Epithelial cell of proximal tubule (primary cell): Measurements from ENCODE around the gene FYN. TPM values are rescaled to one million over a fixed set of nuclear protein-coding genes. Genes with fewer than 3 reads are reported as not detected.

Experiments used
- DNase-seq: peaks from one replicate; pipeline ENCODE4 v3.0.0-alpha.2; 2011; ENCODE audit warnings: low read depth
- H3K4me3 ChIP-seq: 2 replicates; pipeline ENCODE4 v1.5.1; 2011; ENCODE audit warnings: low read depth, mild to moderate bottlenecking, low read length
- total RNA-seq: library from RNA; depleted of rRNA; stranded (reverse); fragments of >200 nt; gene quantifications from 2 replicates; pipeline ENCODE4 v1.2.3, GENCODE V29; 2015
- TF ChIP-seq, protein P1 (sequence below): conservative IDR thresholded peaks from 2 replicates; pipeline ENCODE4 v1.5.1; 2012; ENCODE audit warnings: low read depth, mild to moderate bottlenecking, low read length

FYN gene
- total RNA-seq, 1 donor from 2014 or later: 55.4 TPM

DNA sequence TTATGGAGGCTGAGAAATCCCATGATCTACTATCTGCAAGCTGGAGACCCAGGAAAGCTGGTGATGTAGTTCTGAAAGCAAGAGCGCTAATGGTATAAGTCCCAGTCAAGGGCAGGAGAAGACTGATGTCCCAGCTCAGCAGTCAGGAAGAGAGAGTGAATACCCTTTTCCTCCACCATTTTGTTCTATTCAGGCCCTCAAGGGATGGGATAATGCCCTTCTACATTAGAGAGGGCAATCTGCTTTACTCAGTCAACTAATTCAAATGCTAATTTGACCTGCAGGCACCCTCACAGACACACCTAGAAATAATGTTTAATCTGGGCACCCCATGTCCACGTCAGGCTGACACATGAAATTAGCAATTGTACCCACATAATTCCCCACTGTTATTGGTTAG lies 10.8 kb upstream of the FYN start:
- no peak overlapping the region for H3K4me3 ChIP-seq
- no peak for DNase-seq
- TF ChIP-seq, protein P1, sequence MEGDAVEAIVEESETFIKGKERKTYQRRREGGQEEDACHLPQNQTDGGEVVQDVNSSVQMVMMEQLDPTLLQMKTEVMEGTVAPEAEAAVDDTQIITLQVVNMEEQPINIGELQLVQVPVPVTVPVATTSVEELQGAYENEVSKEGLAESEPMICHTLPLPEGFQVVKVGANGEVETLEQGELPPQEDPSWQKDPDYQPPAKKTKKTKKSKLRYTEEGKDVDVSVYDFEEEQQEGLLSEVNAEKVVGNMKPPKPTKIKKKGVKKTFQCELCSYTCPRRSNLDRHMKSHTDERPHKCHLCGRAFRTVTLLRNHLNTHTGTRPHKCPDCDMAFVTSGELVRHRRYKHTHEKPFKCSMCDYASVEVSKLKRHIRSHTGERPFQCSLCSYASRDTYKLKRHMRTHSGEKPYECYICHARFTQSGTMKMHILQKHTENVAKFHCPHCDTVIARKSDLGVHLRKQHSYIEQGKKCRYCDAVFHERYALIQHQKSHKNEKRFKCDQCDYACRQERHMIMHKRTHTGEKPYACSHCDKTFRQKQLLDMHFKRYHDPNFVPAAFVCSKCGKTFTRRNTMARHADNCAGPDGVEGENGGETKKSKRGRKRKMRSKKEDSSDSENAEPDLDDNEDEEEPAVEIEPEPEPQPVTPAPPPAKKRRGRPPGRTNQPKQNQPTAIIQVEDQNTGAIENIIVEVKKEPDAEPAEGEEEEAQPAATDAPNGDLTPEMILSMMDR: no peak

DNA sequence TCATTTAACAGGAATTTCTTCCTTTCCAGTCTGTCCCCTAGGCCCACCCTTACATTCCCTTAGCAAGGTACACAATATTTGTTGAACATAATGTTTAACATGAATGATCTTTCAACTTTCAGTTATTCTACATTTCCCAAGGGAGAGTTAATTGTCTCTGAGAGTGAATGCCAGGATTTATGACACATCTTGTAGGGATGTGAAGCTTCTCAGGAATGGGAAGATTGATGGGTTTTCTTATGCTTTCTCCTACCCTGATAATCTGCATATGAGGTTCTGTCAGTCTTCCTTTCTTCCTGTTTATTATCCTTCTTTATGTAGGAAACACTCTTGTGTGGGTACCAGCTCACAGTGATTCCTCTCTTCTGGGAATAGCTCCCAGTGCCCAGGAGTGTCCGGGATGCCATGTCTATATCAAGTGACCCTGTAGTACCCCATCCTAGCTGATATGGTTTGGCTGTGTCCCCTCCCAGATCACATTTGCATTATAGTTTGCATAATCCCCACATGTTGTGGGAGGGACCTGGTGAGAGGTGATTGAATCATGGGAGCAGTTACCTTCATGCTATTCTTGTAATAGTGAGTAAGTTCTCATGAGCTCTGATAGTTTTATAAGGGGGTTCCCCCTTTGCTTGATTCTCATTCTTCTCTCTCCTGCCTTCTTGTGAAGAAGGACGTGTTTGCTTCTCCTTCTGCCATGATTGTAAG lies 7.1 kb upstream of the FYN start:
- TF ChIP-seq, protein P1: no peak
- H3K4me3 ChIP-seq: no peak overlapping the region
- DNase-seq: peak; percentile 27

DNA sequence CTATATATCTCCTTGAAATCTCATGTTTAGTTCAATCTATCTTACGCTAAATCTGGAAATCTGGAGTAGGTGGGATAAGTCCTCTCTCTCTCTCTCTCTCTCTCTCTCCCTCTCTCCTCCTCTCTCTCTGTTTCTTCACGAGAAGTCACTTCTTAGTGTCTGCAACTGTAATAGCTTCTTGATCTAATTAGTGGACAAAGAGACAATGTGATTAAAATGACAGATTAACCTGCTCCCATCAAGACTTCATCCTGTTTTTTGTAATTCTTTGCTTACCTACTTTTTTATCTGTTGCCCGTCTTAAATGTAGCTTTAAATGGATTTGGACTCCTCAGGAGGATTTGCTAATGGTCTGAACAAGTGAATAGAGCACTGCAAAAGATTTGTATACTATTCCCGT lies 2.5 kb upstream of the FYN start:
- DNase-seq: no peak
- TF ChIP-seq, protein P1: no peak

DNA sequence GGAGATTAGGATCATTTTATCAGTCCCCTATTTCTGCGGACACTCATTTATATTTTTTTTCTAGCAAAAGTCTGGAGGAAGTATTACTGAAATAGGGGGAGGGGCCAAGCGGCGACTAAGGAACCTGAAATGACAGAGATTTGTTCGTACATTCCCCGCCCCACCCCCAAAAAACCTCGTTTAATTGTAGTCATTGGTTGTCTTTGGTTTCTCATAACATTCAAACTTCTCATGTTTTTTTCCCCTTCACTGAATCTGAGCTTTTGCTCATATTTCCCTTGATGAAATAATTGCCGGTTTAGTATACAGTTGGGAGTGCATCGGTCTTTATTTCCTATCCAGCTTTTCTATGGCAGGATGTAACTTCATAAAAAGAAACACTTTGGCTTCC lies 768 bp upstream of the FYN start:
- H3K4me3 ChIP-seq: peak overlapping the region; percentile 64
- DNase-seq: no peak

More for the DNA sequence above, 2.5 kb upstream of the FYN start:
- H3K4me3 ChIP-seq: no peak overlapping the region

DNA sequence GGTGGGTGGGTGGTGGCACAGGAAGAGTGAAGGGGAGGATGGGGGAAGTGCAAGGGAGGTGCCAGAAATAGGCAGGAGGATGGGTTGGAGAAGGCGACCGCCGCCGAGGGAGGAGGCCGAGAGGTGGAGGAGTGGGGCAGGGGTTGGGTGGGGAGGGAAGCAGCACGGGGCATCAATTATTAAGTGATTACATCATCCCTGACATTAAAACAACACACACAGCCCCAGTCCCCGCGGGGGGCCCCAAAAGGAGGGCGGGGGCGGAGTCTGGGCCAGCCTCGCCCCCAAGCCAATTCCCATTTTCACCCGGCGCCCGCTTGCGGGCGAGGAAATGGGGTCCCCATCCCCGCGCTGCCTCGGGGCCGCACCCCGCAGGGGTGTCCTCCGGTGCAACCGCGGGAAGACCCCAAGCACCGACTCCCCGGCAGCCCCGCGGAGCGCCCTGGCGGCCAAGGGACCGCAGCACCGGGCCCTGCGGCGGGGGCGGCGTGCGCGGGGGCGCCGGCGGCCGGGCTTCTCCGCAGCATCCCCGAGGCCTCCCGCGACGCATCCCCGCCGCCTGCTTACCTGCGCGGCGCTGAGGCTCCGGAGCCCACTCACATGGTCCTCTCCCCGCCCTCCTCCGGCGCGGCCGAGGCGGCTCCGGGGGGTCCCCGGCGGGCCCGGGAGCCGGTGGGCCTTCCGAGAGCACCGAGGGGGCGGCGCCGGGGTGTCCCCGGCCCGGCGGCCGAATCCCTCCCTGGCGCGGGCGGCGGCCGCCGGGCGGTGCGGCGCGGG lies 663 bp downstream of the FYN start:
- no peak for DNase-seq
- TF ChIP-seq, protein P1: no peak
- H3K4me3 ChIP-seq: peak overlapping the region; percentile 64

More for the DNA sequence above, 768 bp upstream of the FYN start:
- TF ChIP-seq, protein P1: no peak

DNA sequence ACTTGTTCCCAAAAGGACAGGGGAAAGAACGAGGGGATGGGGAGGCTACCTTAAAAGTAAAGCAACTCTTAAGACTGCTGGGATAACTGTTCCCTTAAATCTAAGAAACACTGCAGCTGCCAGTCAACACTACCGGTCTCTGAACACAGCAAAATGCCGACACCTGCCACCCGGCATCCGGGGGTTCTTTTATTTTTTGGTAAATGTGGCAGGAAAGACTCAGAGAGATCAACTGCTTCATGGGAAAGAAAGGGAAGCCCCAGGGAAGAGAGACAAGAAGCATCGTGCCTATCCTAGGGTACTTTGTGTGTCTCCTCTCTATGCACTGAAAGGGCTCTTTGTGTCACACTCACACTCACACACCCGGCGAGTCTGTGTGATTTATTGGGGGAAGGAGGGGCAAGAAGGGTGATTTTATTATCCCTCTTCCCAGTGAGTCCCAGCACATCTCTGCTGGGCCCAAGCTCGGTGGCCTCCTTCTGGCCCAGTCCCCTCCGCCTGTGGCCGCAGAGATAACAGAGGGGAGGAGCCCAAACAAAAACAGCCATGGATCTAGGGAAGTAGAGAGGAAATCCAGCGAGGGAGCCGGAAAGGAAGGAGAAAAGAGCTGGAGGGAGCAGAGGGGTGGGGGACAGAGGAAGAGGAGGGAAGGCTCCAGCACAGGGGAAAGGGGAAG lies 1.4 kb downstream of the FYN start:
- peak overlapping the region; percentile 64 for H3K4me3 ChIP-seq
- no peak for DNase-seq
- TF ChIP-seq, protein P1: no peak
